Muscle of leg (tissue), 11 donors: Measurements from ENCODE around the gene RCSD1. TPM values are rescaled to one million over a fixed set of nuclear protein-coding genes. Genes with fewer than 3 reads are reported as not detected.
A peak's percentile ranks its signal among the peaks of the same experiment; 100 is the strongest.

Experiments
- DNase-seq: peaks from one replicate; pipeline ENCODE4 v3.0.0; 2013
- H3K27ac ChIP-seq: one replicate; pipeline ENCODE4 v1.5.1; 2013; ENCODE audit warnings: mild to moderate bottlenecking, low read length, control low read depth
- H3K27me3 ChIP-seq: one replicate; pipeline ENCODE4 v1.6.1; 2013; ENCODE audit warnings: low read length; ENCODE audit not compliant: control insufficient read depth, insufficient read depth
- H3K36me3 ChIP-seq: one replicate; pipeline ENCODE4 v1.6.1; 2013; ENCODE audit warnings: low read length; ENCODE audit not compliant: control insufficient read depth, insufficient read depth
- H3K4me1 ChIP-seq: one replicate; pipeline ENCODE4 v1.6.1; 2013; ENCODE audit warnings: low read length; ENCODE audit not compliant: control insufficient read depth, insufficient read depth
- H3K4me3 ChIP-seq: one replicate; pipeline ENCODE4 v1.5.1; 2013; ENCODE audit warnings: low read length, control low read depth
- H3K9me3 ChIP-seq: replicated peaks from 2 replicates; pipeline ENCODE4 v1.6.1; 2013; ENCODE audit warnings: low read depth, low read length; ENCODE audit not compliant: control insufficient read depth
- WGBS: methylation state at CpG from one replicate; pipeline ENCODE4 v1.1.5; 2013; ENCODE audit warnings: missing lambda C conversion rate; ENCODE audit not compliant: insufficient coverage; 5-methylcytosine and 5-hydroxymethylcytosine counted together
- polyA plus RNA-seq, 8 donors: library from polyadenylated mRNA; unstranded; fragments of 120-200 nt; gene quantifications; one replicate each; pipeline versions ENCODE4 v1.2.1 to v1.2.3, GENCODE V29; 2013; ENCODE audit warnings: inconsistent platforms in 1 of 8, low replicate concordance in 1 of 8; ENCODE audit not compliant: insufficient read length in 8 of 8, insufficient read depth in 1 of 8
- total RNA-seq: library from RNA; stranded (reverse); fragments of 120-200 nt; gene quantifications from one replicate; pipeline ENCODE4 v1.2.4, GENCODE V29; 2013

Gene RCSD1
- total and polyA plus RNA-seq, 9 donors = 31.4 to 60.6 (median 40.8) TPM

DNA sequence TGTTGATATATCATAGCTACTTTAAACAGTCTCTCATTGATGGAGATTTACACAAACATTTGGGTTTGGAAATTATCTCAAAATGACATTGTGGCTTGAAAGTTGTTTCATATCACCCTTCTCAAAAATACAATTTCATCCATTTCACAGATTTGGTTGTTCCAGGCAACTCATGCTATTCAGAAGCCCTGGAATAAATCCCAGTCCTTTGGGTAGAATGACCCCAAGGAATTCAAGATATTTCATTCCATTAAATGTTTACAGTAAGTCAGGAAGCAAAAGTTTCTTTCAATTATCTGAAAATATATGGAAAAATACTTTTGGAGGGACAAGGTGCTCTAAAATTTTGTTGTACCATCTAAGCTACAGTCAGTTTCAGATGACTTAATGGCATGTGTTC is 118.9 kb downstream of the RCSD1 start:
- Histone ChIP-seq H3K4me3 (no peak overlapping the region), H3K27me3 (no peaks in the 10 kb centered on the region), H3K36me3 (peaks cover 3% of the 10 kb centered on the region), H3K27ac (no peak overlapping the region), H3K9me3 (no peaks in the 10 kb centered on the region), H3K4me1 (no peaks in the 10 kb centered on the region)
- DNase-seq = no peak

DNA sequence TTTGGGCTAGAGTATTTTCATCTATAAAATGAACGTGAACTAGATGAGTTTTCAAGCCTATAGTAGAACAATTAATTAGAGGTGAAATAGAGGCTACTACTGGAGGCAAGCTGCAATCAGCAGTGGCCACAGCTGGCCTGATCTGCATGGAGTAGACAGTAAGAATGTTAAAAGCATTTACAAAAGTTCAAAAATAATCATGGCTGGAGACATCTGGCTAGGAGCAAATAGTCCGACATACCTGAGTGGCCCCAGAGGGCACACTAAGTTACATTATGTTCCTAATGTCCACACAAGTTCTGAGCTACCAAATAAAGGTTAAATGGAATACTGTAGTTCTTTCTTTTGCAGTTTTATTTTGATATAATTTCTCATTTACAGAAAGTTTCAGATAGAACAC is 119.7 kb downstream of the RCSD1 start:
- Histone ChIP-seq H3K36me3 (peaks cover 3% of the 10 kb centered on the region), H3K9me3 (no peaks in the 10 kb centered on the region), H3K4me1 (no peaks in the 10 kb centered on the region), H3K27ac (no peak overlapping the region), H3K27me3 (no peaks in the 10 kb centered on the region), H3K4me3 (no peak overlapping the region)
- no CpG with 5 or more reads among the region's 2 CpGs for WGBS
- DNase-seq = no peak

DNA sequence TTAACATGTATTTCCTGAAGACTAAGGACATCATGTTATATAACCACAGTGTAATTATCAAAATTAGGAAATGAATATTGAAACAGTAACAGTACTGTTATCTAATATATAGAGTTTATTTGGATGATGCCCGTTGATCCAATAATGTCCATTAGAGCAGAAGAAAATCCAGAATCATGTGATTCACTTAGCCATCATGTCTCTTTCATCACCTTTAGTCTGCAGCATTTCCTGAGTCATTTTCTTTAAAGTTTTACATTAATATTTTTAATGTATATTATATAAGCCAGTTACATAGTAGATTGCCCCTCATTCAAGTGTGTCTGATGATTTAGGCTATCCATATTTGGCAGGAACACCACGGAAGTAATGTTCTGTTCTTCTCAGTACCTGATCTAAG is 120.6 kb downstream of the RCSD1 start:
- no peak for DNase-seq
- no peak overlapping the region for H3K4me3 ChIP-seq
- no peaks in the 10 kb centered on the region for H3K9me3 ChIP-seq
- no peaks in the 10 kb centered on the region for H3K36me3 ChIP-seq
- no peak overlapping the region for H3K27ac ChIP-seq
- H3K27me3 ChIP-seq = no peaks in the 10 kb centered on the region
- no peaks in the 10 kb centered on the region for H3K4me1 ChIP-seq
- WGBS = no CpG with 5 or more reads among the region's 2 CpGs

DNA sequence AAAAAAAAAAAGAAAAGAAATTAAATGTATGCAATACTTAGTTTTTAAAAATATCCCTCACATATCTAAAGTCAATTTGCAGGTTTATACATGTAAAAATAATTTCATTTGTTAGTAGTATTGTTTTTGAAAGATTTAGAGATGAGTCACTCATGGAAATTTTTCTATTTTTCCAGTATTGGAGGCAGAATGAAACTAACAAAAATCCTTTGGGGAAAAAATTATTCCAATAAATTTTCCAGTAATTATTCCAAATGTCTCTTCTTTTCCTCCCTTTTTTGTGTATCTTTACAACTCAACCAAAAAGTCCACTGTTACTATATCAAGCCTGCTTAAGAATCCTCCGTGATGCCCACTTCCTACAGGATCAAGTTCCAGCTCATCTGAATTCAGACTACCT is 121.6 kb downstream of the RCSD1 start:
- Histone ChIP-seq H3K36me3 (no peaks in the 10 kb centered on the region), H3K9me3 (no peaks in the 10 kb centered on the region), H3K4me1 (no peaks in the 10 kb centered on the region), H3K27me3 (no peaks in the 10 kb centered on the region), H3K4me3 (no peak overlapping the region), H3K27ac (peak overlapping the region; percentile 65)
- peak; percentile 81 for DNase-seq
- WGBS = 65% methylated on average over 1 of the region's 1 CpG

DNA sequence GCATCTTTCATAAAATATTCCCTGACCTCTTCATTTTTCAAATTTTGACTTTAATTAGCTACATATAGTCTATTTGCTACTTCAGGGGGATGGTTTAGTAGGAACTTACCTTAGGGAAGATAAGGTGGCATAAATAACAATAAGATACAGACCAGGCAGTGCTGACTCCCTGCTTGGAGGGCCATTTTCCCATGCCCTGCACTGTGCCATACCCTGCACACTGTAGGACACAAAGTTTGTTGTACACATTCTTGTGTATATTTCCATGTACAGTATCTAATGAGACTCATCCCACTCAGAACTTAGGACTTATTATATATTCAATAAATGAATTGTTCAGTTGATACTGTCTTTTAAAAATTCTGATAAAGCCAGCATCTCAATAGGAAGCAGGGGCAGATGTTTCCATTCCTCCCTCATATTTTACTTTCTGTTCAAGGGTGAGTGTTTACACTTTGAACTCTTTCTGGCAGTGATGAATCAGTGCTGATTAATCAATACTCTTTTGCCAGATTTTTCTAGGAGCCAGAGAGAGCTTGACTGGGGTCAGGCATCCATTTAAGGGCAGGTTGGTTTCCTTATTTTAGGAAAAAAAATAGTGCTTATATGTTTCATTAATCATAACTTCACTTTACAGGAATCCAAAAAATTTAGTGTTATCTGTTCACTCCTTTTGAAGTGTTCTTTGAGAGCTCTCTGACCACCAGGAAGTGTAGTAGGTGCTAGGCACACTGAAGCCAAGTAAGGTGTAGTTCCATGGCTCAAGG is 122.4 kb downstream of the RCSD1 start:
- Histone ChIP-seq H3K4me3 (no peak overlapping the region), H3K36me3 (no peaks in the 10 kb centered on the region), H3K9me3 (no peaks in the 10 kb centered on the region), H3K27ac (peak overlapping the region; percentile 65), H3K4me1 (peaks cover 3% of the 10 kb centered on the region), H3K27me3 (no peaks in the 10 kb centered on the region)
- no peak for DNase-seq

DNA sequence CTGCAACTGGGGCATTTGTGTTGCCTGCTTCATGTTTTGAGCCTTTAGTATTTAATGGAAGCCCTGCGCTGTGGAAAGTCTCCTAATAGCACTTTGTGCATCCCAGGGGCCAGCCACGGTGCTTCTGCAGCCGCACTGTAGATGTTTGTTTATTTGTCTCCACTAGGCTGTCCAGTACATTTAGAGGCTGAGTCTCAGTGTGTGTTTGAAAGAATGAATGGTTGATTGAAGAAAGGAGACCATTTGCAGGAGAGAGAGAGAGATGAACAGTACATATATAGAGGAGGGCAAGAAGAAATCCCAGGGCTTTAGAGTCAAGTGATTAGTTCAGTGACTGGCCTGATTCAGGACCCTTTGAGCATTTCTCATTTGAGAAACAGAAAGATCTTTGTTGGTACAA is 125.6 kb downstream of the RCSD1 start:
- H3K4me1 ChIP-seq = peaks cover 3% of the 10 kb centered on the region
- H3K27me3 ChIP-seq = no peaks in the 10 kb centered on the region
- H3K4me3 ChIP-seq = no peak overlapping the region
- DNase-seq = no peak
- no peaks in the 10 kb centered on the region for H3K36me3 ChIP-seq
- H3K27ac ChIP-seq = no peak overlapping the region
- H3K9me3 ChIP-seq = no peaks in the 10 kb centered on the region
- WGBS = 57% methylated on average over 1 of the region's 3 CpGs

Other genes starting within 250 kb of the RCSD1 start
- gene CD247, start 111.7 kb upstream of the RCSD1 start, total RNA-seq = 0.31 TPM
- gene CD247, start 111.7 kb upstream of the RCSD1 start, polyA plus RNA-seq = 1 to 10 TPM in 1 of 8 donors, under 1 TPM in 7; 0.20 to 1.5 (median 0.45) TPM
- 29.1 TPM for gene CREG1, start 76.5 kb upstream of the RCSD1 start, total RNA-seq
- gene CREG1, start 76.5 kb upstream of the RCSD1 start, polyA plus RNA-seq = 10 to 100 TPM; 25.0 to 45.7 (median 33.6) TPM
- 60.6 TPM for gene MPZL1, start 91.8 kb downstream of the RCSD1 start, total RNA-seq
- 100 to 1,000 TPM in 1 of 8 donors, 10 to 100 TPM in 7; 67.1 to 112 (median 78.3) TPM for gene MPZL1, start 91.8 kb downstream of the RCSD1 start, polyA plus RNA-seq